Stimulated activated CD8-positive, alpha-beta memory T cell treated with anti-CD3 and anti-CD28 coated beads, Interleukin-4, amount 100 ng/mL, for 4 hours (primary cell): ENCODE measurements around the gene PPP1R7.

Source experiments
- DNase-seq, 2 donors: peaks; one replicate each; pipeline ENCODE4 v3.0.0-alpha.2; 2020; ENCODE audit warnings: low read depth in 2 of 2, low spot score in 1 of 2

PPP1R7 gene

DNA sequence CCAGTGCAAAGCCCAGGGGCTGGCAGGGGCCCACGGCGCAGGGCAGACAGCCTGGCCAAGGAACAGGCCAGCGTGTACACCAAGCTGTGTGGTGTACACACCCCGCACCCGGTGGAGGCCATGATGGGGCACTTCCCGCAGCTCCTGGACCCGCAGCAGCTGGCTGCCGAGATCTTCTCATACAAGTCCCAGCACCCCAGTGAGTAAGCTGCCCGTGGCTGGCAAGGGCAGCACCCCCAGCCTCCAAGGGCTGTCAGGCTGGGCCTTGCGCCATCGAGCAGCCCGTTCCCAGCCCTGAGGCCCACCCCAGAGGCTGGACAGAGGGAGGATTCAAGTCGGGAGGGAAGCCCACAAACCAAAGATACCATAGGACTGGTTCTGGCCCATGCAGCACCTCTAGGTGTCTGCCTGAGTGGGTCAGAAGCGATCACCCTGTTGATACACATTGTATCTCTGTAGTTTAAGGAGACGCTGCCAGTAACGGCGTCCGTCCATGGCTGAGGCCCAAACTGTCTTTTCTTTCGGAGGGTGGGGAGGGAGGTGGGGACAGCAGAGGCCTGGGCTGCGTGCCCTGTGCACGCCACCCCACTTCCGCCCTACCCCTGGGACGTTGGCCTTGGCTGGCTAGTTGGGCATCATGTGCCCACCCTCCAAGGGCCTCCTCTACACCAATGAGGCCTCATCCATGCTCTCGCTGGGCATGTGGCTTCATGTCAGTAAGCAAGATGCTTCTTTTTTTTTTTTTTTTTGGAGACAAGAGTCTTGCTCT is 31.3 kb upstream of the PPP1R7 start:
- DNase-seq, result no peak

DNA sequence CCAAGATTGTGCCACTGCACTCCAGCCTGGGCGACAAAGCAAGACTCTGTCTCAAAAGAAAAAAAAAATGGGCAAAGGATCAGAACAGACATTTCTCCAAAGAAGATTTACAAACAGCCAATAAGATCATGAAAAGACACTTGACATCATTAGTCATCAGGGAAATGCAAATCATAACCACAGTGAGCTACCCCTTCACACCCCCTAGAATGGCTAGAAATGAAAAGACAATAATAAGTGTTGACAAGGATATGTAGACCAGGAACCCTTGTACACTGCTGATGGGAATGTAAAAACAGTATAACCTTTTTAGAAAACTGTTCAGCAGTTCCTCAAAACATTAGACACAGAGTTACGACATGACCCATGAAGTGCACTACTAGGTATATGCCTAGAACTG is 29.8 kb upstream of the PPP1R7 start:
- no peak for DNase-seq

DNA sequence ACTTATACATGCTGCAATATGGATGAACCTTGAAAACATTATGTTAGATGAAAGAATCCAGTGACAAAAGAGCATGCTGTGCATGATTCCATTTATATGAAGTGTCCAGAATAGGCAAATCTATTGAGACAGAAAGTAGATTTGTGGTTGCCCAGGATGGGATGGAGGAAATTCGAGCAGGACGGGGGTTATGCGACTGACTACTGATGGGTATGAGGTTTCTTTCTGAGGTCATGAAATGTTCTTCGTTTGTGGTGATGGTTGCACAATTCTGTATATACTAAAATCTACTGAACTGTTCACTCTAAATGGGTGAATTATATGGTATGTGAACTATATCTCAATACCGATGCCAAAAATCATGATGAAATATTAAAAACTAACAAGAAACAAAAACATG is 29.3 kb upstream of the PPP1R7 start:
- DNase-seq, result no peak

DNA sequence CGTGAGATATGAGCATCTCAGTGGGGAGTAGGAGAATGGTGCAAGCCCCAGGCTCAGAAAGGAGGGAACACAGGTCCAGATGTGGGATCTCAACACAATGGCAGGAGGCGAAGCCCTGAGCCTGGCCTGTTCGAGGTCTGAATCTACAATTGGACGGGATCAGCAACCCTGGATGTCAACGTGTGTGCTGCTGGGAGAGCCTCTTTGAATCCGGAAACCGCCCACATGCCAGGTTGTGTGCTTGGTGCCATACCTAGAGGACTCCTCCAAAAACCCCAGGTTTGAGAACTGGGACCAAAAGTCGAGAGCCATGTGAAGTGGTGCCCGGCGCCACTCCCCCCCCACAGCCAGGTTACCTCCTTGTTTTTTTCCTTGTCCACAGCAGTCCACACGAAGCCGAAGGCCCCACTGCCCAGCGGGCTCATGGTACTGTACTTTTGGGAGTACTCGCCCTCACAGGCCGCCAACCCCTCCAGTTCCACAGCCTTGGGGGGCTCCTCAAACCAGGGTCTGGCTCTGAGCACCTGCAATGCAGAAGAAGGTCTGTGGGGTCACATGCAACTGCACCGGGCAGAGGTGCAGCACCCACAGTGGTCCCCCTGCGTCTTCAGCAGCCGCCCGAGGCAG is 27.8 kb upstream of the PPP1R7 start:
- DNase-seq, result no peak

DNA sequence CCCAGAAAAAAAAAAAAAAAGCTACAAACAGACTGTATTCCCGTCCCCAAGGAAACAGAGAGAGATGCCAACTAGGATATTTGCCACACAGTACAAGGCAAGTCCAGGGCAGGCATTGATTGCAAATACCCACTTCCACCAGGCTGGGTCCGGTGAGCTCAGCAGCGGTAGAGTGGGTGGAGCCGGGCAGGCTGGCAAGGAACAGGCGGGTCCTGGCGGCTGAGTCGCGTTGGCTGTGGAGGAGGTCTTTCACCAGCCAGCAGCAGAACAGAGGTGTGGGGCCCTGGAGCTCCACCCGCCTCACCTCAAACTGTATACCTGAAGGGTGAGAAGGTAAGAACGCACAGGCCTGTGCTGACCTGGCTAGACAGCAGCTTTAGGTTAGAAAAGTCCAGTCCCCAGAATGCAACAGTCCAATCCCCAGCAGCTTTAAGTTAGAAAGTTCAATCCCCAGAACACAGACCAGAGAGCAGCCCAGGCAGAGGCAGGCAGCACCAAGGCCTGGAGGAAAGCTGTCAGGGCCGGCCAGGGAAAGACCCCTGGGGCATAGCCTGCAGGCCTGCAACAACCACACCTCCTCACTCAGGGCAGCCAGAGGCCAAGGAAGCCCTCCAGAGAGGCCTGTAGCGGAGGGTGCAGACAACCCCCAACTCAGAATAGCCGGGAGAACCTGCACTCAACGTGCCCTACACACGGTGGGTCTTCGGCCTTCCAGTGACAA is 26.3 kb upstream of the PPP1R7 start:
- DNase-seq, result no peak

DNA sequence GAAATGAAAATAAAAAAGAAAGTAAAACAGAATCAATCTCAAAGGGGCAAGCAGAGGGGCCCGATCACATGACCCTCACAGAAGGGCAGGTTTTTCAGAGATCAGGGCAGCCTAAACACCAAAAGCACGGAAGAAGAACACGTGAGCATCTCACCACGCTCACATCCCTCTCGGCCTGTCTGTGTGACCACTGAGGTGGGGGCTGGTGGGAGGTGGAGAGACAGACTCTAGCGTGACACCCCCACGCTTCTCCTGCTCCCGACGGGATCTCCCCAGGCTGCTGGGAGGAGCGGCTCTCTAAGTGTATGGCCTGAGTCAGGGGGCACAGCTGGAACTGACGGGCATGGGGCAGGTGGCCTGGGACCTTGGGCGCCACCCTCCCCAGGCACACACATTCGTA is 24.6 kb upstream of the PPP1R7 start:
- DNase-seq, result no peak

DNA sequence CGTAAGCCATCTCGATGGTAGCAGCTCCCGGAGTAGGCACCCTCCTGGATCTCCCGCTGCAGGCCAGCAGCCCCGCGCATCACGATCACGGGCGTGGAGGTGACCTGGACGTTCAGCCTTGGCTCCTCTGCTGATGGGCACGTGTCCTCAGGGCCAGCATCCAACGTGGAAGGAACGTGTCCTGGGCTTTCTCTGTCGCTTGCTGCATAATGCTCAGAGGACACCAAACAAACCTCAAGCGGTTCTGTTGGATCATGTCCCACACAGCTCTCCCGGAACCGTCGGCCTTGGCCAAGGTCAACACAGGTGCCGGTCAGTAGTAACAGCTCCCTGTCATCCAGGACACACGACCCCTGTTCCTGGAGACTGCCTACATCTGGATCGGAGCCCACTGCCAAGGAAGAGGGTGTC is 24.1 kb upstream of the PPP1R7 start:
- DNase-seq, result no peak

DNA sequence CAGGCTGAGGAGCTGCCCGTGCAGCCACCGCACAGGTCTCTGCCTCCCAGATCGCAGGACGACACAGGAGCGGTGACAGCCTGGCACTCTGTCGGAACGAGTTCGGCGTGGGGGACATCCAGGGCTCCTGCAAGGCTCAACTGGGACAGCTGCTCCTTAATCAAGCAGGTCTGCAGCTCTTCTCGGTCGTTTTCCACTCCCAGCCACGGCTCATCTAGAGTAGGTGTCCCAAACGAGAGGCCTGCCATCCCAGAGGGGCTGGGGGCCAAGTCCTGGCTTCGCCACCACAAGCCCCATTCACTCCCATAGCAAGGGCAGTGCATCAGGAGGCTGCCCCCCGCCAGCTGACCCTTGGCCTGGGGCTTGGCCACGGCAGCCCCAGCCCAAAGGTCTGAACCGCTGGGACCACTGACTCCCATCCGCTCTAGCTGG is 23.5 kb upstream of the PPP1R7 start:
- DNase-seq, result no peak

DNA sequence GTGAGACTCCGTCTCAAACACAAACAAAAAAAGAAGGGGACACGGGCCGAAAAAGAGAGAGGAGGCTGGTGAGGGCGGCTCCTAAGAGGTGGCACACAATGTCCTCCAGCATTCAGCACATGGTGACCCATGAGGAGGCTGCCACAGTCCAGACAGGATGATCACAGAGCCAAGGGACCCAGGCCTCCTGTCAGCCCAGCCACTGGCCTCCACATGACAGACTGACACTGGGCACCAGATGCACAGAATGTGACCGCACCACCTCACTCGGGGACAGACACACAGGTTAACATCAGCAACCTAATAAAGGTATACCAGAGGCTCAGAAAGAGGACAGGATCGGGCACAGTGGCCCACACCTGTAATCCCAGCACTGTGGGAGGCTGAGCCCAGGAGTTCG is 22.0 kb upstream of the PPP1R7 start:
- DNase-seq, result no peak

DNA sequence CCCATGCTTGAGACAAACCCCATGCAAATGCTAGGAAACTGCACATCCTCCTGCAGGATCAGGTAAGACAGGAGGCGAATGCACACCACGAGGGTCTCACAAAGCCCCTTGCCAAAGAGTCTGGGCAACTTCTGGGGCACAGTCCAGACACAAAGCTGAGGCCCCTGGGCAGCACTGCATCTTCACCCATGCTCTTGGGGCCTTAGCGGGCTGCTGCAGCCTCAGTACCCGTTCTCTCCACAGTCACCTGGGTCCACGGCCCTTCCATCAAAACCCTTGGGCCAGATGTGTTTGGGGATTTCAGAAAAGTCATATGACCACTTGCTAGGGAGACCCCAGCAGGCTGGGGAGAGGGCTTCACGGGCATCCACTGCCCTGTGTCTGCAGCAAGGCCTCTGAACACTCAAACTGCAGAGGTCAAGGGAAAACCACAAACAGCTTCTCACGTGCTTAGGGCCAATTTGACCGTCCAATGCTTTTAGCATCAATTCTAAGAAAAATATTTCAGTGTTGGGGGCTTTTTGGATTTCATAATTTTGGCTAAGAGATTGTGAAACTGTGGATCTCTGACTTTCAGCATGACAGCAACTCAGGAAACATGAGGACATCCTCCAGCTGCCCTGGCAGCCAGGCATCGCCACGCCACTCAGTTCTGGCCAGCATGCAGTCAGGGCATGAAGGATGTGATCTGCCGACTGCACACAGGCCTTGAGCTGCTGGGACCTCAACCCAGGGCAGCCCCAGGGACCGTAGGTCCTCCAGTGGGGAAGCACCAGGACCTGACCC is 21.0 kb upstream of the PPP1R7 start:
- DNase-seq, result no peak

DNA sequence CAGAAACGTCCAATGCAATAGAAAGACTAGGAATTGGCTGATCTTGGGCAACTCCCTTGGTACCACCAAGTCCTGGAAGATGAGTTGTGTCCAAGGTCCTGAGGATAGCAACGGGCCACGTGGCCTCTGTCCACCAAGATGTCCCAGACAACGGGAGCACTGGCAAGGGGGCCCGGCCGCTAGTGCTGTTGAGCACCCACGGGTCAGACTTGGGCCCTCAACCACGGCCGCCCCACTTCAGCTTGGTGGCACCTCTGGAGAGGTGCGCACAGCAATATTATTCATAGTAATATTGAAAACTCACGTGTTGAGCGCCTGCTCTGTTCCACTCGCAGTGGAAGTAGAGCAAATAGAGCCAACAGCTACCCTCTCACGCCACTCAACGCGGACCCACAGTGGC is 20.0 kb upstream of the PPP1R7 start:
- DNase-seq, result no peak

DNA sequence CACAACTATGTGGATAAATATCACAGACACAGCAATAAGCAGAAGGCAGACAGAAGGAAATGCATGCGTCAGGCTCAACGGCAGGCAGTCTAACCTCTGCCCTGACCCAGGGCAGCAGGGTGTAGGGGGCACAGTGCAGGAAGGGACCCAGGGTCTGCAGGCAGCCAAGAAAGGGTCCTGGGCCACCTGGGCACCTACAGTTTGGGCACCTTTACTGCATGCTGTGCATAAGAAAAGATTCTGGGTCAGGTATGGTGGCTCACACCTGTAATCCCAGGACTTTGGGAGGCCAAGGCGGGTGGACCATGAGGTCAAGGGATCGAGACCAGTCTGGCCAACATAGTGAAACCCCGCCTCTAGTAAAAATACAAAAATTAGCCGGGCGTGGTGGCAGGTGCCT is 18.7 kb upstream of the PPP1R7 start:
- no peak for DNase-seq

DNA sequence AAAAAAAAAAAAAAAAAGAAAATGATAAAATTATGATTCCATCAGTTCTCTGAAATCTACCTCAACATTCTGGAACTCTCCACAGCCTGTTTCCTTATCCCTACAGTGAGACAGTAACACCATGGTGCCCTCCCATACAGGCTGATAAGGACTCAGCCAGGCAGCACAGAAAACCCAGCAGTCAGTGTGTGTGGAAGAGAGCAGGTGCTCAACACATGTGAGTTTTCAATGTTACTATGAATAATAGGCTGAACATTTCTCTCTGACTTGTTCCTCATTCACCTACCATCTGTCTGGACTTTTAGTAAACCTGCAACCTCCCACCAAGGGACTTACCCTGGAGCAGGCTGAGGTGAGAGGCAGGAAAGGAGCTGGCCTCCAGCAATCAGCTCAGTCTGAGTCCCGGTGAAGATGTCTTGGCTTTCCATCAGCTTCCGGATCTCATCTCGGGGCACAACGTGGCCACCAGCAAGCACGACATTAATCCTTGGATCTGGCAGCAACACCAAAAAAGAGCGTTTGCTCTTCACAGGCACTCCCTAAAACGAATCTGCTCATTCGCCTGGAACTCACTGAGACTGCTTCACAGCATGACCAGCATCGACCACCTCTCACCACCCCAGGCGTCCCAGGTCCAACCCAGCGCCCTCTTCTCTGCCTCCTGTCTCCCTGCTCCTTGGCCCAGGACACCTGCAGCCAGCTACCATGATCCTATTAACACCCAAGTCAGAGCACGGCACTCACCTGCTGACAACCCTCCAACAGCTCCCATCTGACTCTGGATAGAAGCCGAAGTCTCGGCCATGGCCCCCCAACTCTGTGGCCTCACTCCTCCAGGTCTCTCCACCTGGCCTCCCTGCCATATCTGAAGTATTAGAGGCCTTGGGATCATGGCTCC is 17.5 kb upstream of the PPP1R7 start:
- DNase-seq, result no peak

DNA sequence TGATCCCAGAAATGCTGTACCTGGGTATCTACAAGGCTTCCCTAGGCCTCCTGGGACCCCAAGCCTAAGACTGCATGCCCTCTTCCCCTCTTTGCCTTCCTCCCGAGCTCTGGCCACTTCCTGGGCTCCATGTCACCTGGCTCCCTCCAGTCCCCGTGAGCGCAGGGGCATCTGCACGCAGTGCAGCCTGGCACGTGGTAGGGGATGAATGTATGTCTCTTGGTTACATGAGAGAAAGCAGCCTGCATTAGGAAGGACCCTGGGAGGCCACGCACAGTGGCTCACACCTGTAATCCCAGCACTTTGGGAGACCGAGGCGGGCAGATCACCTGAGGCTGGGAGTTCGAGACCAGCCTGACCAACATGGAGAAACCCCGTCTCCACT is 16.8 kb upstream of the PPP1R7 start:
- DNase-seq, result no peak

DNA sequence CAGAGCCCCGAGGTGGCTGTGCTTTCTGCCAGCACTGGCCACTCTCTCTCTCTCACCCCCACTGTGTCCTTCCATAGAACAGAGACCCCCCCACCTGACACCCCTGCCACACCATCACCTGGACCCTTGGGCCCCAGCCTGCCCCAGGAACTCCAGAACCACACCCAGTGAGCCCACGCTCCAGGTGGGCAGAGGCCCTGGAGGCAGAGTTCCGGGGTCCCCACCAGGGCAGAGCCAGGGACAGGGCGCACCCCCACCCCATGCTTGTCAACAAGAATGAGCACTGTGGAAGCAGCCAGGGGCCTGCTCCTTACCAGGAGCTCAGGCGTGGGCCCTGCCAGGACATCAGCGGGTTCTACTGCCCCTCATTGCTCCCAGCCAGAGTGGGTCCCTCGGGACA is 15.6 kb upstream of the PPP1R7 start:
- no peak for DNase-seq

DNA sequence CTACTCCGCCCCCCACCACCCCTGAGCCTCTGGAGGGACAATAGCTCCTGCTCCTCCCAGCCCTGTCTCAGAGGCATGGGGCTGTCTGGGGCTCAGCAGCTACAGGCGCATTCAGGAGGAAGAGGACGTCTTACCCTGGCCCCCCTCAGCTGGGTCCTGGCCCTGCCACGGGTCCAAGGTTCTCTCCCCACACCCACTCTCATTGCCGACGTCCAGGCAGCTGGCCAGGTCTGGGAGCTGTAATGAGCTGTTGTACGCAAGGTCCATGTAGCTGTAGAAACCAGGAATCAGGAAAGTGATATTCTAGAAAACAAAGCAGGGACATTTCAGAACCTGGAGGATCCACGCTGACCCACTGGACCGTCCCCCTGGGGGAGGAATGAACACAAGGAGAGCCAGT is 14.5 kb upstream of the PPP1R7 start:
- no peak for DNase-seq

DNA sequence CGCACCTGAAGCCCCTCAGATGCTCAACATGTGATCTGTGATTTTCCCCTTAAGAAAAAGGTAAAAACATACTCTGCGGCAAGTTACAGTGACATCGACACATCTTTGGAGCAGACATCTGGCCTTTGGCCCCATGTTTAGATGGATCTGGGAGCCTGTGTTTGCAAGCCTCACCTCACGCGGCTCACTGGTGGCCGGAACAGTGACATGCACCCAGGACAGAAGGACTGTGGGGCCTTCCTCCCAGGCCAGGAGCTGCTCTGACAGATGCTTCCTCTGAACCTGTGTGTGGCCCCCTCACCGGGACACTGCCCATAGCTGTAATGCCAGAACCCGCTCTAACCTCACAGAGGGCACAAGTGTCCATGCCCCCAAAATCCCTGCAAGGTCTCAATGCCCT is 14.1 kb upstream of the PPP1R7 start:
- DNase-seq, result no peak

DNA sequence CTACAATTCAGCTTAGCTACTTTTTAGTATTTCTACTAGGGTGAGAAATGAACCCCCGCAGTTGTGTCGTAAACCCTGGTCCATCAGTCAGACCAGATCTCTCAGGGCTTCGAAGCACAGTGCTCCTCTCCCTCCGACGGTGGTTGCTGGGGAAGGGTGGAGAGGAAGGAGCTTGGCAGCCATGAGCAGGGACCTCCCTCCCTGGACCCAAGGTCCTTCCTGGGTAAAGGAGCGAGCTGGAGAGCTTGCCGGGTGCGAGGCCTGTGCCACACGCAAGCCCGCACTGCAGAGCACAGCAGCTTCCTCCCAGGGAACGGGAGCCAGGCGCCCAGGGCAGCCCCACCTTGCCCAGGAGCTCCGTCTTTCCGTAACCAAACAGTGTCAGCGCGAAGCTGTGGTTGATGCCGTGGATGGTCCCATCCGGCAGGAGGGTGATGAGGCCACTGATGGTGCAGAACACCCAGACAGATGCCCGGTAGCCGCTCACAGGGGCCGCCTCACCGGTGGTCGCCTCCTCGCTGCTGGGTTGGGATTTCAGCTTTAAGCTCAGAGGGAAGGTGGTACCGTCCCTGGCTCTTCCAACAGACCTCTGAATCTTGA is 13.5 kb upstream of the PPP1R7 start:
- DNase-seq, result no peak

DNA sequence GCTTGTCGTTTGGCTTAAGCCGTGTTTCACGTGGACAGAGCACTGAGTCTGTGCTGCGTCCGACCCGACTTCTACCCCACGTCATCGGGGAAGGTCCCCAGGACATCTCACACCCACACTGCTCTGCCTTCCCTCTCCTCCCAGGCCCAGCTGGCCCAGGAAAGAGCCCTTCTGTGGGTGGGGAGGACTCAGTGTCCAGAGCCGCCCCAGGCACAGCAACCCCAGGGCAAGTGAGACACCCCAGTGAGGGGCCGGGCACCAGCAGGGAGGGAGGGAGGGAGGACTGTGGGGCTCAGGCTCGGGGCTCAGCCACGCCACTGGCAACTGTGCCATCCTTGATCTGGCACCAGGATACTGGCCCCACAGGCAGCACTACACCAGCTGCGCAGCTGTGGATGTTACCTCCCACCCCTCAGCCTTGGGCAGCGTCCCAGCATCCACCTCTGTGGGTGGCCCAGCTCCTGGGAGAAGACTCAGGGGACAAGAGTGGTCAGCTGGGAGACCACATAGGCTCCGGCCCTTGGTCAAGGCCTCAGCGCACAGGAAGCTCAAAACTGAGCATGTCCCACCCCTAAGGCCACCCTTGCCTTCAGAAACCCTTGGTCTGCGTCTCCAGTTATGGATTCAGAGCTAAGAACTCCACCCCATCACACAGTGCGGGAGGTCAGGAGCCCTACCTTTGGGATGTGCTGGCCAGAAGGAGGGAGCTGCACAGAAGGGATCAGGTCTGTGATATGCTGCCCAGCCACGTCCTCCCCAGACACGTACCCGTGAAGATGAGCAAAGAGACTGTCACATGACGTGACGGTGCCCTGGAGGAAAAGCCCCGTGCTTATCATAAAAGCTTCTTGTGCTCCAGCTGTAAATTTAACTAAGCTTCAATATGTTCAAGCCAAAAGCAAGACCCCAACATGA is 12.7 kb upstream of the PPP1R7 start:
- no peak for DNase-seq
